ENCODE results near the gene MMP13.
"Not testable (repeated sequence)": the region's sequence is repeated elsewhere in the genome, so short reads cannot be mapped to it uniquely, and the experiment has no call there.

- not testable (repeated sequence) for TF ChIP-seq CTCF, EP300, POLR2A (IDR thresholded peaks at IDR 0.05)
These were observed 51.6 kb downstream of the MMP13 start for GRCh38 chr11:102903895-102904294.

All from ovary (tissue), 3 donors.